ENCODE data around the gene ITGA2.
A peak's percentile ranks its signal among the peaks of the same experiment; 100 is the strongest.

Gene ITGA2

DNA sequence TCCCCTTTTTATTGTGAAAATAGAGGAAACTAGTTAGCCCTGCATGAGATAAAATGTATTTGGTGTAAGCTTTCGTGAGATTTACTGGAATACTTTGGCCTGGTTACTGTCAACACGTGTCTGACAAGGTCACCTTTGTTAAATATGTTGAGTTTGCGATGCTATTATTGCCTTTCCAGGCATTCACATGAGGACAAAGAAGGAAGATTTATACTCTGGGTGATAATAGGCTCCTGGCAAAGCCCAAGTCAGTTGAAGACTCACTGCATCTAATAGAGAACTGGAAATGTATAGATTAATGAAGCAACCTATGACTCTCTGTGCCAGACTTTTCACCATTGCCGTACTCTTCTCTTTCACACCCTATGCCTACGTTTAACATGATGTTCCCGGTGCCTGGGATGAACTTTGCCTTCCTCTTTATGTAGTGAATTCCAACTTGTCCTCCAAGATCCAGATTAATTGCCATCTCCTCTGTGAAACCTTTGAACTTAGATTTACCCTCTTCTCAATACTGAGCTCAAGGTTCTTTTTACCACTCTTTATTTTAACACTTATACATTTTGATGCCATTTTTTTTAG lies 33.9 kb downstream of the ITGA2 start:
- no peak for DNase-seq

- peak; percentile 85 to 91 for DNase-seq
These were observed 34.8 kb downstream of the ITGA2 start for GRCh38 chr5:53023969-53024368.

DNA sequence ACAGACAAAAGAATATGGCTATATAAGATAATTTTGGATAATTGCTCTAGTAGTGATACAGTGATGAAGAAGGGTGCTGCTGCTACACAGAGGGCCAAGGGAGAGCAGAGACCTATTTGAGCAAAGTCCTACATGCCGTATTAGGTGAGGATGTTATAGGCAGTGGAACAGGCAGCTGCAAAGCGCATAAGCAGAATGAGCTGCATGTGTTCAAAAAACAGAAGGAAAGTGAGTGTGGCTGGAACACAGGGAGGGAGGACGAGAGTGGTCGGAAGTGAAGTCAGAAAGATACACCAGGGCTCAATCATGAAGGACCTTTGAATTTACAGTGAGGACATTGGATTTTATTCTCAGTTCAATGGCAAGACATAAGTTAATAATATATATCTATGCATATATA lies 35.4 kb downstream of the ITGA2 start:
- no peak for DNase-seq

- no peak for DNase-seq
These were observed 36.3 kb downstream of the ITGA2 start for GRCh38 chr5:53025487-53025886.

GRCh38 chr5:53027913-53028312 lies 38.8 kb downstream of the ITGA2 start:
- peak in 1 of 2 donors; percentile 10 for DNase-seq

DNA sequence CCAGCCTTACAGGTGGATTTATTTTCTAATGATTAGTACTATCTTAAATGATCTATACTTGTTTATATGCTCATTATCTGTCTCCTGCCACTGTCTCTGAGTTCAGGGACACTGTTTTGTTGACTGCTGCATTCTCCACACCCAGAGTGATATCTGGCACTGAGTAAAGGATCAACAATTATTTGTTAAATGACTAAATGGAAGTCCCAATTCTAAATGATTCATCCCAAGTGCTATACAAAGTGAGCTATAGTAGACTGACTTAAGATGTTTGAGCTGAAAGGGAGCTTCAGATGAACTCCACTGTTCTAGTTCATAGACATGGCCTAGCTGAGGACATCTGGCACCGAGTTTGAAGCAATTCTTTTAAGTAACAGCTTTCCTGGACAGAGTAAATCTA lies 40.5 kb downstream of the ITGA2 start:
- DNase-seq = no peak

DNA sequence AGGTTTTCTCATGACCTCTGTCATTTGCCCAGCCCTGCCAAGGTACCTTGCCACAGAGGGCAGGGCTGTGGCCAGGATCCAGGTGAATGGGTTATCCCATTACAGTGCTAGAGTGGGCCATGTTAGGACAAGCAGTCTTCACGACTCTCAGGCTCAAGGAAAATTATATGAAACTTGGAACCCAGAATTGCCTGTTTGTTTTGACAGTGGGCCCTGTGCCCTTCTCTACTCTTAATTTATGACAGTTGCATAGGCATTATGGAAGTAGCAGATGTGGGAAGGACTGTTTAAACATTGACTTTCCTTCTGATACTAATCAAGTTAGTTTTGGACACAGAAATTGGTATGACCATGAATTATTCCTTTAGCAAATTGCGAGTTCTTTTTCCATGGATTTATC lies 41.7 kb downstream of the ITGA2 start:
- no peak for DNase-seq

DNA sequence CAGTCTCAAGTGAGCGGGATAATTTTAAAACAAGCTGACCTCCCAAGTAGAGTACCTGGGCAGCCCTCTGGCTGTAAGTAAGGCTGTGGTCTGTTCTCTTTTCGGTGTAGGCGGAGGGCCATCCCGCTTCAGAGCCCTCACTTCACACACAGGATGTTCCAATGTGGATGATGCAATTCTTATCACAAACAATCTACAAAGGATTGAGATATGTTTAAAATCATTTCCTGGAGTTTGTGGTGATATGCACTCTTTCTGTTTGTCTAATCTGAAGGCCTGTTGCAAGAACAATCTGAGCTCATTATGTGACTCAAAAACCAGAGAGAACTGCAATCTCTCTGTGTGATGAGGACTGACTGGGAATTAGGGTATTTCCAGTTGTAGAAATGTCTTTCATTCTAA lies 42.5 kb downstream of the ITGA2 start:
- peak in 1 of 2 donors; percentile 6 for DNase-seq

DNA sequence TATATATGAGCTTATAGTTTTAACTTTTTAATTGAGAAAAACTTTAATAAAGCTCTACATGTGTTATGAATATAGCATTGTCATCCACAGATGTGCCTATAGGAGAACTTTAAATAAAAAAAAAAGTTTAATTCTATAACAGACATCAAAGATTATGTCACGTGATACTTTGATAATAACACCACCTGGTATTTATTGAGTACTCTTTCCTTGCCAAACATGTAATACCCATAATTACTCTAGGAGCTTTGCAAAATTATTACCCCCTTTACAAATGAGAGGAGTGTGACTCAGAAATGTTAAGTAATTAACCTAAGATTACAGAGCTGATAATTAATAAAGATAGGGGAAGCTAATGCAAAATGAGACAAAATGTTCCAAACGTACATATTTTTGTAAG lies 43.0 kb downstream of the ITGA2 start:
- DNase-seq = no peak

DNA sequence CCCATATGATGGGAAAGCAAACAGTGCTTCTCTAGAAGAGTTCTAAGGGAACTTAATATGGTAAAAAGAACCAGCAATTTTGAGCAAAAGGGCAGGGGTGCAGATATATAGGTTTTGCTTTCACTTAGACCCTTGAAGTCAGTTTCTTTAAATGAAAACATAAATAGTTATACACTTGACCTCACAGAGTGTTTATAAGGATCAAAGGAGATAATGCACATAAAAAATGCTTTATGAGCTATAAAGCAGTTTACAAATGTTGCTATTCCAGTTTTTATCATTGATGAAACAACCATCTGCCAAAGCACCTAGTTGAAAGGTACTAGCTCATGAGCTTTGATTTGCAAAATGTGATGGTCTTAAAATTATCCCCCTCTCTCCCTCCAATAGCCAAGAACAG lies 45.7 kb downstream of the ITGA2 start:
- DNase-seq = no peak

DNA sequence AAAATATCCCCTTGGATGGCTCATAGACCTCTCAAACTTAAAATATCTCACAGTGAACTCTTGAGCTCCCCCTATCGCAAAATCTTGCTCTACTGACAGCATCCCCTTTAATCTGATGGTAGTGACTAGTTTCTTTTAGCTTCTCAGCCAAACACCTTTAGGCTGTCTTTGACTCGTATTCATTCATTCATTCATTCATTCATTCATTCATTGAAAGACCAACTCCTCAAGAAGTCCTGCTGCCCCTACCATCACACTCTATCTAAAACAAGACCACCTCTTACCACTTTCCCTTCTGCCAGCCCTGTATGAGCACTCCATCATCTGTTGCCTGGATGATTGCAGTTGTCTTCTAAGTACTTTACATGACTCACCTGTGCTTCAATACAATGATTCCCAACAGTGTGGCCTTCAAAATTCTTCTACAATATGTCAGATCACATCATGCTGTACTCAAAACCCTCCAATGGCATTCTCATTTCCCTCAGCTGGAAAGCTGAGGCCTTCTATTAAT lies 46.8 kb downstream of the ITGA2 start:
- DNase-seq = no peak

DNA sequence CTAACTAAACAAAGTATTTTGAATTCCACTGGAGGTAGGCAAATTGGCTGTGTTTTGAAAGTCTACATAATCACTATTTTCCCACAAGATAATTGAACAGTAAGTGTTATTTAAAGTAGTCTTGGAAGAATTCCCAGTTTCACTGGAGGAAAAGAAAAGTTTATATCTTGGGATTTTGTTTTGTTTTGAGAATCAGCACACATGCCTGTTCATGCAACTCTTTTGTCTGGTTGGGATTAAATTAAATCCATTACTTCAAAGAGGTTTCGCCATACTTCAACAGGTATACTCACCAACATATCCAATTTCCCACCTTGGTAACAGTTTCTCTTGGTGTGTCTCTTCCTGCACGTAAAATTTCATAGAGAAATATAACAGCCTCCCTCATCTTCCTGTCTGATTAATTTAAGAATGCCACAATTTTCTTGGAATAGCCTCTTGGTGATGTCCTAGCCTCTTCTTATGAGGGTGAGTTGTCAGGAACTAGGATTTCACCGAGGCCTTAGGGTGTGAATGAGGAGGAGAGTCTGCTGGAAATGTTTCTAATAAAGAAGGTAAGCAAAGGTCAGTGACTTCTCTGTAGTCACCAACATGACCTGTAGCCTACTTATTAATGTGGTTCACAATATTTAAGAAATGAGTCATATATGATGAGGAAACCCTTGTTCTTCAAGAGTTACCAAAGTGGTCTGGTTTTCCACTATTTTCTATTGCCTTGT lies 48.1 kb downstream of the ITGA2 start:
- DNase-seq = peak; percentile 11 to 33

- DNase-seq = peak in 1 of 2 donors; percentile 6
These were observed 49.2 kb downstream of the ITGA2 start for GRCh38 chr5:53038196-53038847.

- no peak for DNase-seq
These were observed 50.7 kb downstream of the ITGA2 start for GRCh38 chr5:53039855-53040254.

DNA sequence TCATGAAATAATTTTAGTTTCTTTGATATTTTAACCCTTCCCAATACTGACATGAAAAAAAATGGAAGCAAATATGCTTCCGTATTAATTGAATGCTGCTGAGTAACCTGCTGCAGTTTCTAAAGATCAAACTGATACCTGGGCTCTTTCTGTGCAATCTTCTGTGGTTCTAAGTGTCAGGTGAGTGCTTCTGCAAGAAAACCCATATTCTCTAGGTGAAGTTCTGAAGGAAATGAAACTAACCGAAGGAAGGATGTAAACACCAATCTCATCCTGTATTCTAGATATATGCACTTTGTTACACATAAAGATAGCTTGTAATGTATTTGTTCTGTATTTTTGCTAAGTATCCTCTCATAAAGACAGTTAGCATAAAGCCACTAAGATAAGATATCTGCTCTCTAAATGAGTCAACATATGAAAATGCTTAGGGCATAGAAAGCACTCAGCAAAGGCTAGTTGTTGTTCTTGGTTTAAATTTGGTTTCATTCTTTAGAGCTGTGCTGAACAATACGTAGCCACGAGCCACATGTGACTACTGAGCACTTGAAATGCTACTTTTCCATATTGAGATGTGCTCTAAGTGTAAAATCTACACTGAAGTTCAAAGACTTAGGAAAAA lies 52.0 kb downstream of the ITGA2 start:
- DNase-seq = no peak

GRCh38 chr5:53041740-53042139 lies 52.6 kb downstream of the ITGA2 start:
- DNase-seq = no peak

DNA sequence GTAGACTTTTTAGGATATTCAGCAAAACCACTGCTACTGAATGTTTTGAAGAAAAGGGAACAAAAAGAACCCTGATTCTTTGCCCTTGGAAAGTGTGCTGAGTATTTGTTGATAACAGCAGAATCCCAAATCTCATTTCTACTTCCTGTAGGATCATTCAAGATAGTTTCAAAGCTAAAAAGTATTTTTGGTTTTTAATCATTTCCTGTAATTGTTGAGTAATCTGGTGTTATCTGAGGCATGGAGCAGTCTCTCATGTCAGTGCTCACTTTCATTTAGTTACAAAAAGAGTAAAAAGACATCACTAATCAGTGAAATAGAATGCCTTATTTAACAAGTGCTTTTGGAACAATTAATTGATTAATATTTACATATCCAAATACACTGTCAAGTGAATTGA lies 56.1 kb downstream of the ITGA2 start:
- DNase-seq = no peak

- DNase-seq = no peak
These were observed 59.1 kb downstream of the ITGA2 start for GRCh38 chr5:53048248-53048647.

DNA sequence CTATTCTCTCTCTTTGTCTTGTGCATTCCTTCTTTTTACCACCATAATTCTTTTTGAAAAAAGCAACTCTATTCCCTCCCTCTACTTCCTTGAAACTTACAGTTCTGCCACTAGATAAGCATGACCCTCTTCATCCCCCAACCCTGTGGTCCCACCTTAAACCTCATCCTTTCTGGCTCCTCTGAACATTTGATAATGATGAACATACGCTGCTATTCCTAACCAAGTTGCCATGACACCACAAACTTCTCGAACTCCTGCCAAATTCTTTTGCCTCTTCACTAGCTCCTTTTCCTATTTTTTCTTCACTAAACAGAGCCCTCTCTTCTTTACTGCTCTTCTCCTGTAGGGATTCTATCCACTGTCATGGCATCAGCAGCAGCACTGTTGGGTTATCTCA lies 63.3 kb downstream of the ITGA2 start:
- no peak for DNase-seq

DNA sequence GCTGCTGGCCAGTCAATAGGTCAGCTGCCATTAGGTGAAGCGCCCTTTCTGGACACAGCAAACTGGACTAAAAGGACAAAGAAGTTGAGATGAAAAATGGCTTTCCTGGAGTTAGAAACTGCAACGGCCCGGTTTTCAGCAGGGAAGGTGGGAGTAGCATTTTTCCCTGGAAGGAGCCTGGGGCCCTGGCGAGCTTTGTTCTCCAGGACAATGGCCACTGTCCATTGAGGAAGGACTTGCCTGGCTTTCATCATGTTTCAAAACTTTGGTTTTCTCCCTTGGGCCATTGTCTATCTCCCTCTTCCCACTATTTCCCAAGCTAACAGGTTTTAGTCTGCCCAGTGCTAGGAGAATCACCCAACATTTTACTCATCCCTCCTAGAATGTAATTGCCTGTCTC lies 64.2 kb downstream of the ITGA2 start:
- DNase-seq = no peak

GRCh38 chr5:53055365-53055764 lies 66.2 kb downstream of the ITGA2 start:
- DNase-seq = no peak

DNA sequence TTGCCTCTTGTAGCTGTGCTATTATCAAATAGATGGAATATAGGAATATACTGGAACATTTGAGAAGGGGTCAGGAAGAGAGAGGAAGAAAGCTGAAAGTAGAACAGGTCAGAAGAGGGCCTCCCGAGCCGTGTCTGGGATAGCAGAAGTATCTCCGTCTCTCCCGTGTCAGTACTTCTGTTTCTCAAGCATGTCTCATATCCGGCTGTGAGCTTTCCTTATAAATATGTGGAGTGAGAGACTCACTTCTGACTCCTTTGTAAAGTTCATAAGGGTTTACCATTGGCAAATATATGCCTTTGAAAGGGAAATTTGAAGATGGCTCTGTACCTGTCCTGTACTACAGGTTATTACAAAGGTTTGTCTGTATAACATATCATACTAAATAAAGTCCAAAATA lies 70.1 kb downstream of the ITGA2 start:
- no peak for DNase-seq

GRCh38 chr5:53063176-53063575 lies 74.0 kb downstream of the ITGA2 start:
- peak in 1 of 2 donors; percentile 2 for DNase-seq

GRCh38 chr5:53063791-53064190 lies 74.6 kb downstream of the ITGA2 start:
- no peak for DNase-seq
